Hepatocyte (in vitro differentiated cells): Measurements from ENCODE around the gene RIPK1. TPM values are rescaled to one million over a fixed set of nuclear protein-coding genes. Genes with fewer than 3 reads are reported as not detected.

ENCODE experiments used
- DNase-seq: peaks from one replicate; pipeline ENCODE4 v3.0.0-alpha.2; 2016; ENCODE audit warnings: low spot score
- H2AFZ ChIP-seq: fragments of 200-600 bp; sonication (generic); 2 replicates; pipeline ENCODE4 v1.6.0; 2016; ENCODE audit warnings: antibody characterized with exemption, mild to moderate bottlenecking
- H3K27ac ChIP-seq: fragments of 200-600 bp; sonication (generic); 2 replicates; pipeline ENCODE4 v1.5.1; 2016; ENCODE audit warnings: mild to moderate bottlenecking
- H3K27me3 ChIP-seq: fragments of 200-600 bp; sonication (generic); 2 replicates; pipeline ENCODE4 v1.6.1; 2016
- H3K36me3 ChIP-seq: fragments of 200-600 bp; sonication (generic); replicated peaks from 2 replicates; pipeline ENCODE4 v1.5.1; 2016; ENCODE audit warnings: low read depth; ENCODE audit not compliant: insufficient read depth
- H3K4me1 ChIP-seq: fragments of 200-600 bp; sonication (generic); 2 replicates; pipeline ENCODE4 v1.5.1; 2016; ENCODE audit warnings: mild to moderate bottlenecking, moderate library complexity; ENCODE audit not compliant: insufficient read depth
- H3K4me2 ChIP-seq: fragments of 200-600 bp; sonication (generic); 2 replicates; pipeline ENCODE4 v1.6.0; 2016
- H3K4me3 ChIP-seq: fragments of 200-600 bp; sonication (generic); 2 replicates; pipeline ENCODE4 v1.5.1; 2016; ENCODE audit warnings: mild to moderate bottlenecking
- H3K79me2 ChIP-seq: fragments of 200-600 bp; sonication (generic); 2 replicates; pipeline ENCODE4 v1.6.0; 2017; ENCODE audit warnings: mild to moderate bottlenecking
- H3K9me2 ChIP-seq: fragments of 200-600 bp; sonication (generic); replicated peaks from 2 replicates; pipeline ENCODE4 v1.6.0; 2017; ENCODE audit warnings: mild to moderate bottlenecking; ENCODE audit not compliant: insufficient read depth
- H3K9me3 ChIP-seq: fragments of 200-600 bp; sonication (generic); 2 replicates; pipeline ENCODE4 v1.5.1; 2016; ENCODE audit warnings: low read depth, mild to moderate bottlenecking
- H4K20me1 ChIP-seq: fragments of 200-600 bp; sonication (generic); 2 replicates; pipeline ENCODE4 v1.6.0; 2016; ENCODE audit warnings: mild to moderate bottlenecking; ENCODE audit not compliant: insufficient read depth, poor library complexity, severe bottlenecking
- CTCF ChIP-seq: fragments of 200-600 bp; sonication (generic); IDR thresholded peaks from 2 replicates; pipeline ENCODE4 v1.5.1; 2016; ENCODE audit warnings: antibody characterized with exemption, mild to moderate bottlenecking; ENCODE audit not compliant: poor library complexity
- EZH2 ChIP-seq: fragments of 200-600 bp; sonication (generic); IDR thresholded peaks from 2 replicates; pipeline ENCODE4 v1.6.1; 2016; ENCODE audit warnings: antibody characterized with exemption, mild to moderate bottlenecking, borderline replicate concordance
- EZH2phosphoT487 ChIP-seq: fragments of 200-600 bp; sonication (generic); IDR thresholded peaks from one replicate; pipeline ENCODE4 v1.6.1; 2018; ENCODE audit warnings: antibody characterized with exemption, mild to moderate bottlenecking, low read depth, moderate library complexity; ENCODE audit not compliant: unreplicated experiment, severe bottlenecking
- WGBS: methylation state at CpG from one replicate; pipeline ENCODE4 v1.1.6; 2016; ENCODE audit warnings: low lambda C conversion rate; ENCODE audit errors: missing lambda C conversion rate; 5-methylcytosine and 5-hydroxymethylcytosine counted together
- polyA plus RNA-seq: library from polyadenylated mRNA; unstranded; fragments of >200 nt; fragmentation: Nextera tagmentation; extraction: Ambion mirVana; gene quantifications from 2 replicates; pipeline ENCODE4 v1.2.1, GENCODE V29; 2016
- total RNA-seq: library from RNA; depleted of rRNA; stranded (reverse); fragments of >200 nt; gene quantifications from 2 replicates; pipeline ENCODE4 v1.2.3, GENCODE V29; 2014

The RIPK1 gene
- total and polyA plus RNA-seq, 2 experiments from 2014 or later = 14.6 to 16.2 TPM

DNA sequence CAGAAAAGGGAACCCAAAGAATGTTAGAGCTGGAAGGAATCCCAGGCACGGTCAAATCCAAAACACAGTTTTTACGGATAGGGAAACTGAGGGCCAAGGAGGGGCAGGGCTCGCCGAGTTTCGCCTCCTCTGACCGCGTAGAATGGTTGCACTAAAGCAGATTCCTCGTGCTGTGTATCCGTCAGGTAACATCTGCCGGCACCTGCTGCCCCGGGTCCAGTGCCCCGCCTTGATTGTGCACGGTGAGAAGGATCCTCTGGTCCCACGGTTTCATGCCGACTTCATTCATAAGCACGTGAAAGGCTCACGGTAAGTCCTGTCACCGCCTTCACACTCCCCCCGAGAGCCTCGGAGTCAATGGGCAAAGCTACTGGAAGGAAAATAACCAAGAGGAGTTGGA, 71.9 kb downstream of the RIPK1 start:
- DNase-seq = no peak
- WGBS = 94% methylated on average over 20 of the region's 20 CpGs
- H2AFZ ChIP-seq = no peak overlapping the region
- H3K9me3 ChIP-seq = no peaks in the 10 kb centered on the region
- peaks cover 13% of the 10 kb centered on the region for H3K4me1 ChIP-seq
- H3K27ac ChIP-seq = no peak overlapping the region
- no peaks in the 10 kb centered on the region for H3K36me3 ChIP-seq
- TF ChIP-seq CTCF = no peak
- no peaks in the 10 kb centered on the region for H3K27me3 ChIP-seq
- H3K4me2 ChIP-seq = no peak overlapping the region
- H4K20me1 ChIP-seq = no peaks in the 10 kb centered on the region
- no peak overlapping the region for H3K4me3 ChIP-seq
- H3K9me2 ChIP-seq = no peaks in the 10 kb centered on the region
- no peaks in the 10 kb centered on the region for H3K79me2 ChIP-seq

DNA sequence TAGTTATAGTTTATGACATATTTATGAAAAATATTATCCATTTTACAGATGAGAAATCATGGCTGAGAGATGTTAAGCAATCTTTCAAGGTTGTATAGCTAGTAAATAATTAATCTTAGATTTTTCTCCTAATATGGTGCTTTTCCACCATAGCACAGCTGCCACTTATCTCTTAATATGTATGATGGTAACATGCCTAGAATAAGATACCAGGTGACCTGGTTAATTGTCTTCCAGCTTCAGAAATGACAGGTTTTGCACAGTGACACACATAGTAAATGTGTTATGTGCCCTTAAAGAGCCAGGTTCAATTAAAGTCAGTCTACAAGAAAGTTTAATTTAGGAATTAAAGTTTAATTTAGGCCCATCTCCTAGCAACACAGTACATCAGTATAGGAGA, 74.2 kb downstream of the RIPK1 start:
- peak overlapping the region; percentile 27 for H3K27ac ChIP-seq
- H3K36me3 ChIP-seq = no peaks in the 10 kb centered on the region
- no peaks in the 10 kb centered on the region for H3K27me3 ChIP-seq
- H3K9me3 ChIP-seq = no peaks in the 10 kb centered on the region
- no peak overlapping the region for H3K4me3 ChIP-seq
- DNase-seq = no peak
- no peak overlapping the region for H3K4me2 ChIP-seq
- TF ChIP-seq CTCF = no peak
- TF ChIP-seq EZH2phosphoT487 = no peak
- no peak for TF ChIP-seq EZH2
- H3K79me2 ChIP-seq = no peaks in the 10 kb centered on the region
- H3K9me2 ChIP-seq = no peaks in the 10 kb centered on the region
- no peaks in the 10 kb centered on the region for H4K20me1 ChIP-seq
- H3K4me1 ChIP-seq = peaks cover 7% of the 10 kb centered on the region
- H2AFZ ChIP-seq = no peak overlapping the region

DNA sequence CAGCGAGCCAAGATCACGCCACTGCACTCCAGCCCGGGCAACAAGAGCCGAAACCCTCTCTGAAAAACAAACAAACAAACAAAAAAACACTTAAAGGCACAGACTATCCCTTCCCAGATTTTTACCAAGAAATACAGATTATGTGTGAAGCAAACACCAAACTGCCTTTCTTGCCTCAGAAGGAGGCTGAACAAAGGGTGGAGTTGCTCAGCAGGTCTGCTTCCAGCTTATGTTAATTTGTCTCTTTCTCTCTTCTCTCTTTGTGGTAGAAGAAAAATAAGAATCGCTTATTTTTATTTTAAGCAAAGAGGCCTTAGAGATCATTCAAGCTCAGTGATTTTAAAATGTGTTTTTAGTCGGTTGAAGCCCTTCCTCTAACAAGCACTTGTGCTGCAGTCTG, 74.9 kb downstream of the RIPK1 start:
- TF ChIP-seq EZH2phosphoT487 = no peak
- TF ChIP-seq EZH2 = no peak
- no peak for TF ChIP-seq CTCF
- peaks cover 7% of the 10 kb centered on the region for H3K4me1 ChIP-seq
- no peaks in the 10 kb centered on the region for H4K20me1 ChIP-seq
- H3K79me2 ChIP-seq = no peaks in the 10 kb centered on the region
- no peaks in the 10 kb centered on the region for H3K9me2 ChIP-seq
- H3K36me3 ChIP-seq = no peaks in the 10 kb centered on the region
- WGBS = 93% methylated on average over 6 of the region's 6 CpGs
- no peak overlapping the region for H2AFZ ChIP-seq
- DNase-seq = no peak
- no peak overlapping the region for H3K27ac ChIP-seq
- H3K4me3 ChIP-seq = no peak overlapping the region
- no peak overlapping the region for H3K4me2 ChIP-seq
- H3K27me3 ChIP-seq = no peaks in the 10 kb centered on the region
- H3K9me3 ChIP-seq = no peaks in the 10 kb centered on the region

GRCh38 chr6:3144571-3144970, 76.3 kb downstream of the RIPK1 start:
- H3K9me2 ChIP-seq = no peaks in the 10 kb centered on the region
- H2AFZ ChIP-seq = no peak overlapping the region
- WGBS = 83% methylated on average over 8 of the region's 8 CpGs
- no peaks in the 10 kb centered on the region for H3K36me3 ChIP-seq
- no peaks in the 10 kb centered on the region for H3K79me2 ChIP-seq
- H3K27me3 ChIP-seq = no peaks in the 10 kb centered on the region
- no peak for TF ChIP-seq EZH2
- TF ChIP-seq CTCF = no peak
- TF ChIP-seq EZH2phosphoT487 = no peak
- no peaks in the 10 kb centered on the region for H3K4me1 ChIP-seq
- no peaks in the 10 kb centered on the region for H3K9me3 ChIP-seq
- DNase-seq = no peak
- H3K27ac ChIP-seq = no peak overlapping the region
- no peak overlapping the region for H3K4me2 ChIP-seq
- H4K20me1 ChIP-seq = no peaks in the 10 kb centered on the region
- H3K4me3 ChIP-seq = no peak overlapping the region
